NCI-H187 (cell line): ENCODE results near the gene ADAMTS2.
"Not testable (repeated sequence)": the region's sequence is repeated elsewhere in the genome, so short reads cannot be mapped to it uniquely, and the experiment has no call there.

ENCODE experiments used
- DNase-seq, 2 experiments: peaks; one replicate each; lab custom pipeline; 2025; lab: John Stamatoyannopoulos, UW

The ADAMTS2 gene

GRCh38 chr5:179217356-179217755, 127.9 kb downstream of the ADAMTS2 start:
- no peak for DNase-seq

- not testable (repeated sequence) for DNase-seq
Observed at GRCh38 chr5:179216381-179216780, 128.9 kb downstream of the ADAMTS2 start.

DNA sequence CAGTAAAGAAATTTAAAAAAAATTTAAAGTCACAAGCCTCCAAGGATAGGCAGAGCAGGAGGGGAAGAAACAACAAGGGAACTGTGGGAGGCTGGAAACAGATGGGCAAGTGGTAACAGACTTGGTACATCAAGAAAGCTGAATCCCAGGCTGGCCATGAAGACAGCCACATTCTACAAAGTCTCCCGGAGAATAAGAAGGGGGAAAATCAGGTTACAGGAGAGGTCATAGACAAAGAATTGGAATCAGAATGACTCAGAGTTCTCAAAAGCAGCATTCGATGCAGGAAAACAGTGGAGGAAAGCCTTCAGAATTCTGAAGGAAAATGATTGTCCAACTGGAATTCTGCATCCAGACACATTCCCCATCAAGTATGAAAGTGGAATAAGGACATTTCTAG, 129.7 kb downstream of the ADAMTS2 start:
- no peak for DNase-seq

DNA sequence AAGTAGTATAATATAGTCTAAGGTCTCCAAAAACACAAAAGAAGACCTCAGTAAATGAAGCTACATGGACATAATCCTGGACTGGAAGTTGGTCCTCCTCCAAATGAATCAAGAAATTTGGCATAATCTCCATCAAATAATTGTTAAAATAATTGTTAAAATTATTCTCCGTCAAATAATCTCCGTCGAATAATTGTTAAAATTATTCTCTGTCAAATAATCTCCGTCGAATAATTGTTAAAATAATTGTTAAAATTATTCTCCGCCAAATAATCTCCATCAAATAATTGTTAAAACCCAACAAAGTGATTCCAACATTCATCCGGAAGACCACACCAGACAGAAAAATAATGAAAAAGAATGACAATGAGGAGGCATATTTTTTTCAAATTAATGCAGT, 130.6 kb downstream of the ADAMTS2 start:
- no peak for DNase-seq

DNA sequence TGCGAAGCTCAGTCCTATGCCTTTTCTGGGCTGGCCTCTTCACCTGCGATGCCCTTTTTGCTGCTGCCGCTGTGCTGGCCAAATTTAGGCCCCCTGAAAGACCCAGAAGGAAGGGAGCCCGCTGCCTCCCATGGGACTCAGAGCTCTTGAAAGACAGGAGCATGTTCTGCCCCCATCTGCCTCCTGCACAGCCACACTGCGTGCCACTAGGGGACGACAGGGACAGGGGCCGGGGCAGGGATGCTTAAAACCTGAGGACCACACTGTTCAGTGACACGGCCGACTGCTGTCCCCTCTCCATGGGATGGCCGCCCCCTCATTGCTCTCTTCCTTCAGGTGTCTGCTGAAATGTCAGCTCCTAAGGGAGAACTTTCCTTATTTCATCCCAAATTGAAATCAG, 132.4 kb downstream of the ADAMTS2 start:
- no peak for DNase-seq

DNA sequence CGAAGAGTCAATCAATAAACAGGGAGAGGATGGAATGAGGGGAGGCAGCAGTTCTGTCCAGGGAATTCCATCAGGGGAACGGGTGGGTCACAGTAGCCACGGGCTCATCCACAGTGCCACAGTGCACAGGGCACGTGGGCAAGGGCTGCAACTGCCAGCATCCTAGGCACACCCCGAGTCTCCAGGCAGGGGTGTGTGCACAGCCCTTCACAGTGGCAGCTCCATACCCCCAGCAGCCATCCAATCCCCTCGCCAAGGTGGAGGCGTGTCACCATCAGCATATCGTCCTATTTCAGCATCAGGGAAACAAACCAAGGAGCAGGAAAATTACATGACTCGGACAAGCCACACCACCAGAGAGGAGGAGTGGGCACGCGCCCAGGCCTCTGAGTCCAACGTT, 133.6 kb downstream of the ADAMTS2 start:
- DNase-seq = no peak

- no peak for DNase-seq
Observed at GRCh38 chr5:179211068-179211467, 134.2 kb downstream of the ADAMTS2 start.

- DNase-seq = no peak
Observed at GRCh38 chr5:179210478-179210877, 134.8 kb downstream of the ADAMTS2 start.

DNA sequence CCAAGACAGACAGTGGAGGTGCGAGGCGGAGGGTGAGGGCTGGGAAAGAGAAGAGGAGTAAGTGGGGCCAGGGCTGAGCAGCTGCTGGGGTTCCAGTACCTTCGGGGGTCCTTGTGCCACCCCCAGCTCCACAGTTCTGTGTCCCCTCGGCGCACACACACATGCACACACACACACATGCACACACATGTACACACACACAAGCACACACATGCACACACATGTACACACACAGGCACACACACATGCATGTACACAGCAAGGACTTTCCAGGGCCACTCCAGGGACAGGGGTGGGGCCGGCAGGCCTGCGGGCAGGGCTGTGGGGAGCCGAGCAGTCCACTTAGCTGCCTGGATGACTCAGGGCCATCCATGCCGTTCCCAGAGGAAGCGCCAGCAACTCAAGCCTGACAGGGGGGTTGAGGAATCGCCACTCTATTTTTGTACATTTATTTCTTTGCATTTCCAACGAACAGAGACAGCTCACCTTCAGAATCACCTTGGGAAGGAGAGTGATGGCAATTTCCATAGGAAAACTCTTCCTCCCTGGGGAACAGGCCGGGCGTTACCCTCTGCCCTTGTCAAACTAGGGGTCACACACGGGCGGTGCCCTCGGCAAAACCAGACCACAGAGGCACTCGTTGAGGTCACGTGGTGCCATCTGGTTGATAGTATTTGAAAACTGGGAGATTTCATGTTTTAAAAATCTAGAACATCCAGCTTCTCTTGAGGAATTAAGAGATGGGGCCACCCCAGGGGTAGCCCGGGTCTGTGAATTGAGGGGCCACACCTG, 135.7 kb downstream of the ADAMTS2 start:
- DNase-seq = no peak

- no peak for DNase-seq
Observed at GRCh38 chr5:179208706-179209358, 136.4 kb downstream of the ADAMTS2 start.

DNA sequence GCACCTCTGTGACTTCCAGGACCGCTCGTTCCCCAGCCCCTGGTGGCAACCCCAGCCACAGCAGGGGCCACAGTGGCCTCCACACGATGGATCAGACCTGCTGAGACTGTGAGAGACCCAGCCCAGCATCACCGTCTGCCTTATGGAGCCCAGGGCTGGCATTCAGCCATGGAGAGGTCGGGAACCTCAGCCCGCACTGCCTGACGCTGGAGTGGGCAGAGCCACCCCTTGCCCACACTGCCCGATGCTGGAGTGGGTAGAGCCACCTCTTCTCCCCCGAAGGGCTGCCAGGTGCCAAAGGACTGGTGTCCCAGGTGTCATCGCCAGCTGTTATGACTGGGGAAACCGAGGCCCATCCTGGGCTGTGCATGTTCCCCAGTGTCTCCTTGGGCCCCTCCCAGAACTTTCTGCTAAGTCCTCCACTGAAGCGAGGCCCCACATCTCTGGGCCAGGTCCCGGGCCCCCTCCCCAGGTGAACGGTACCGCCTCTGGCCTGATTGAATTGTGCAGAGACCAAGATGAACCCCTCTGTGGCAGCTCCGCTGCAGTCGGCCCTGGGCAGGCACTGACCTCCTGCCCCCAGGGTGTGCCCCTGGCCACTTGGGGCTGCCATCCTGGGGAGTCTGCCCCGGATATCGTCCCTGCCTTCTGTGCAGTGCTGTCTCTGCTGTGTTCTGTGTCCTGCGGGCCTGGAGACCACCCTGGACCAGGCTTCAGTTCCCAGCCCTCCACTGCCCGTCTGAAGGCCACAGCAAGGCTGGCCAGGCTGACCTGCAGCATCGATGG, 137.1 kb downstream of the ADAMTS2 start:
- DNase-seq = no peak

GRCh38 chr5:179207470-179207869, 137.8 kb downstream of the ADAMTS2 start:
- DNase-seq = no peak

- DNase-seq = no peak
Observed at GRCh38 chr5:179206366-179206765, 138.9 kb downstream of the ADAMTS2 start.

DNA sequence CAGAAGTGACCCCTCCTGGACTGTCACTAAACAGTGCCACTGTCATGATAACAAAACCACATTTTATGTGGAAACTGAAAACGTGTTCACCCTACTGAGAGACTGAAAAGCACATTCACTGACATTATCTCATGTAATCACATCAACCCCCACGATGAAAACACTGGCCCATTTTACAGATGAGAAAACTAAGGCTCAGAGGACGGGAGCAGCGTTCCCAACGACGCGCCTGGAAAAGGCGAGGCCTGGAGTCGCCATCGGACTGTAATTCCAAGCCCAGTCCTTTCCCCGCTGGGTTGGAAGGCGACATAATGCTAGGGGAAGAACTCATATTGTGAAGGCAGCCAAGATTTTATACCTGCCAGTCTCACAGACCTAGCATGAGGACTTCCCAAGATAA, 140.0 kb downstream of the ADAMTS2 start:
- DNase-seq = no peak

- DNase-seq = no peak
Observed at GRCh38 chr5:179204572-179204971, 140.7 kb downstream of the ADAMTS2 start.

- DNase-seq = no peak
Observed at GRCh38 chr5:179203248-179203647, 142.0 kb downstream of the ADAMTS2 start.

GRCh38 chr5:179201986-179202385, 143.3 kb downstream of the ADAMTS2 start:
- DNase-seq = no peak

- DNase-seq = no peak
Observed at GRCh38 chr5:179199246-179199645, 146.0 kb downstream of the ADAMTS2 start.

- no peak for DNase-seq
Observed at GRCh38 chr5:179198825-179199224, 146.4 kb downstream of the ADAMTS2 start.

- DNase-seq = no peak
Observed at GRCh38 chr5:179196405-179197079, 148.7 kb downstream of the ADAMTS2 start.

DNA sequence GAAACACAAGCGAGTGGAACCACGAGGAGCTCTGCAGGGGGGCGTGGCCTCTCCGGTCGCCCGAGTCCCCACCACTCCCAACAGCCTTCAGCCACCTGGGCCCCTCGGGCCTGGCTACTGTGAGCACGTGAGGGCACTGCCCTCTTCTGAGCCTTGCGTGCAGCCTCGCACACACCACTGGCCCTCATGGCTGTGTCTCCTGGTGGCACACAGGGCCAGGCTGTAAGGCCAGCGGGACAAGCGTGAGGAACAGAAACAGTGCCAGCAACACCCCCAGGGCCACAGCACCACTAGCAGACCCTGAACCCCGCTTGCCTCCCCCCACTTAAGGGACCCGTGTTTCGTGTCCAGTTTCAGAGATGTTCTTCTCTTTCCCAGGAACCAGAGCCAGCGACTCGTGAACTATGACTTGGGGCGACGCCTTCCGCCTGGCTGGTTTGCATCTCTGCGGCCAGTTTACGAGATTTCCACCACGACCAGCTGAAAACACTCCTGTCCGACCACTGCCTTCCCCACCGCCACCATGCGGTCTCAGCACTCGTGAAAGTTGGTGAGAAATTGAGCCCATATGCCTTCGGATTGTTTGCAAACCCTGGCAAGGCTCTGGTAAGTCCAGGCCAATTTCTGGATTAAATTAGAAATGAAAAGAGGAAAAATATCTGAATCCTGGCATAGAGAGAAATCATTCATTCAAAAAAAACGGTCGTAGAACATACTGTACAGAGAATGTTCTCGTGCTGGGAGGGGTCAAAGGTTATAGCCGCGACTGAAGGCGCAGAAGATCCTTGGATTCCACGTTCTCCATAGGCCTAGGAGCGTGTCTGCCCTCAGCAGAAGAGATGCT, 149.5 kb downstream of the ADAMTS2 start:
- no peak for DNase-seq
